C4-2B (cell line): ENCODE data around the gene IL12RB1.

ENCODE experiments used
- CTCF ChIP-seq: fragments of 450-650 bp; conservative IDR thresholded peaks from 2 replicates; pipeline ENCODE4 v1.5.1; 2017; ENCODE audit warnings: mild to moderate bottlenecking
- ZFX ChIP-seq: fragments of 450-650 bp; IDR thresholded peaks from 2 replicates; pipeline ENCODE4 v1.6.1; 2017

GRCh38 chr19:18043676-18044075 is 43.1 kb downstream of the IL12RB1 start:
- TF ChIP-seq CTCF (no peak), ZFX (no peak)
